Midbrain (tissue), 1 donor: ENCODE results near the gene GOLPH3L.
A peak's percentile ranks its signal among the peaks of the same experiment; 100 is the strongest.
"Not testable (repeated sequence)": the region's sequence is repeated elsewhere in the genome, so short reads cannot be mapped to it uniquely, and the experiment has no call there.

Experiments
- DNase-seq: peaks from one replicate; lab custom pipeline; 2025; lab: John Stamatoyannopoulos, UW

GOLPH3L gene

DNA sequence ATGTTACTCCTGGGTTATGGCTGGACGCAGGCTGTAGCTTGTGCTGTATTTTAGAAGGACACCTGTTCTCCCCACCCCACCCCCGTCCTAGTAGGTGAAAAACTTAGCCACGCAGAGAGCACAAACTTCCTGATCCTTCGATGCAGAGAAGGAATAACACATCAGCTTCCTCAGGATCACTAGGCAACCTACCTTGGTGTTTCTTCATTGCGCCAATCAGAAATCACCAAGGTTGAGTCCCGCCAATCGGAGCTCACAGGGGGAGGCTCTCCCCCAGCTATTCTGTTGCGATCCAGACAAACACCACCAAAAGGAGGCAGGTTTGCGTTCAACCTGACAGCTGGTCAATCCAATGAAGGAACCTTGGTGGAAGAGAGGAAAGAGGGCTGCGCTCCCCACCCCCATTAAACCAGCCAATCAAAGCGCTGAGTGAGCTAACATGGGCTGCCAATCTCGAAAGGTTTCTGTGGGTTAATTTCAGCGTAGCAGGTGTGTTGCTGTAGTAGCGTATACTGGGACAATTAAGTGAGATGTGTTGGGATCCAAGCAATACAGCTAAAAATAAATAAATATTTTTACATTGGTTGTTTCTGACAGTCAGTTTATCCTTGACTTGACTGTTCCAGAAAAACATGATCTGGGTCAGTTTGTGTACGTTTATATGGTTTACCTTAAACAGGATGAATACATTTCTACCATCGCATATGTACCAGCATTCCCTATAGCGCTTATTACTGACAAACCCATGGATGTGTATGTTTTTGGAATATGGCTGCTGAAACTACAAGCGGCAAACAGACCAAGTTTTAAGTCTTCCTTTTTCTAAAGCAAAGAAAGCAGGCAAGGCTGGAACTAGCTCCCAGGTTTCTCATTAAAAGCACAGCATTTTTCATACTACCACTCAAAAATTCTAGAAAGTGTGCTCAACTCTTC, at the start of gene GOLPH3L:
TSS of gene GOLPH3L (minus strand) at position 160 of the 933 bp plus-strand sequence. CDS start 2,316 bp downstream, outside the sequence.
- DNase-seq, result peak; percentile 94

DNA sequence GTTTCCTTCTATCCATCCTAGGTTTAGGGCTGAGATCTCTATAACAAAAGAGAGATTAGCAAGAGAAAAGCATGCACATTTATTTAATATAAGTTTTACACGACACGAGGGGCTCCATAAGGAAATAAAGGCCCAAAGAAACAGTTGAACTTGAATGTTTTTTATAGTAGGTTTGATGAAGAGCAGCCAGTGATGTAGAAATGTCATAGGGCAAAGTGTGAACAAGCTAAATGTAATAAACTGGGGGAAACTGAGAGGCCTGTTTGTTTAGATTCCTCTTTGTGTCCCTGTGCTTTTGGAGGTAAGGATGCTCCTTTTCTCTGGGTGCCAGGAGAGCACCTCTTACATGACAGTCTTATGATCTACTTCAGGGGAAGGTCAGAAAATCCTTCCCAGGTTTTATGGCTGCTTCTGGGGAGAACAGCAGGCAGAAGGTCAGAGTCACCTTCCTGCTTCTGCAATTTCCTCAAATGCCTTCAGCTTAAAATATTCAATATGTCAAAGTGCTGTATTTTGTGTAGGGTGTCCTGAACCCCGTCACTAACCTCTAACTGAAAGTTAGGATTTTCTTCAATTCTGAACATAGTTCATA, 33.3 kb upstream of the GOLPH3L start:
- no peak for DNase-seq

DNA sequence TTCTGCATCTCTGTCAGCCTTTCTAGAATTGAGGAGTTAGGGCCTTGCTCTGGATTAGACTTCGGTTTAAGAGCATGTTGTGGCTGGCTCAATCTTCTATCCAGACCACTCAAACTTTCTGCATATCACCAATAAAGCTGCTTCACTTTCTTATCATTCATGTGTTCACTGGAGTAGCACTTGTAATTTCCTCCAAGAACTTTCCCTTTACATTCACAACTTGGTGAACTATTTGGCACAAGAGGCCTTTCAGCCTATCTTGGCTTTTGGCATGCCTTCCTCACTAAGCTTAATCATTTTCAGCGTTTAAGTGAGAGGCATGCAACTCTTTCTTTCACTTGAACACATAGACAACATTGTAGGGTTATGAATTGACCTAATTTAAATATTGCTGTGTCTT, 27.4 kb upstream of the GOLPH3L start:
- no peak for DNase-seq

DNA sequence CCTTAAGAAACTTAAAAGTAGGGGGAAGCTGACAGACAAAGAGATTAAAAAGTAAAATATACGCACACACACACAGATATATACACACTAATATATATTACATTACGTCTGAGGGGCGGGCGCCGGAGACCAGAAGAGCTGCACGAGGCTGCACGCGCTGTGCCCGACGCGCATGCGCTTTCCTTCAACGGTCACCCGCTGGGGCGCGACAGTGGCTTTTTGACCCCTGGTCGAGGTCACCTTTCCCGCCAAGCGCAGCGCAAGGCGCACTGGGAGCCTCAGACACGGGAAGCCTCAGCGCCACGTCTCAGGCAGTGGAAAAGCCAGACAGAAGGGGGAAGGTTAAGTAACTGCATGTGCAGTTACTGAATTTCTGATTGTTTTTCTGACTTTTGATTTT, 23.7 kb upstream of the GOLPH3L start, which contains the start of gene HORMAD1:
TSS of gene HORMAD1 (minus strand) at position 193 of the 400 bp plus-strand sequence. CDS start 1,390 bp downstream, outside the sequence.
- DNase-seq, result no peak

DNA sequence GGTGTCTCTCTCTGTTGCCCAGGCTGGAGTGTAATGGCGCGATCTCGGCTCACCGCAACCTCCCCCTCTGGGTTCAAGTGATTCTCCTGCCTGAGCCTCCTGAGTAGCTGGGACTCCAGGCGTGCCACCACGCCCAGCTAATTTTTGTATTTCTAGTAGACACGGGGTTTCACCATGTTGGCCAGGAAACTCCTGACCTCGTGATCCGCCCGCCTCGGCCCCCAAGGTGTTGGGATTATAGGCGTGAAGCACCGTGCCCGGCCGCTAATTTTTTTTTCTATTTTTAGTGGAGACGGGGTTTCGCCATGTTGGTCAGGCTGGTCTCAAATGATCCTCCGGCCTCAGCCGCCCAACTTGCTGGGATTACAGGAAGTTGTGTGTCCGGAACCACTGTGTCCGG, 23.1 kb upstream of the GOLPH3L start:
- DNase-seq, result no peak

DNA sequence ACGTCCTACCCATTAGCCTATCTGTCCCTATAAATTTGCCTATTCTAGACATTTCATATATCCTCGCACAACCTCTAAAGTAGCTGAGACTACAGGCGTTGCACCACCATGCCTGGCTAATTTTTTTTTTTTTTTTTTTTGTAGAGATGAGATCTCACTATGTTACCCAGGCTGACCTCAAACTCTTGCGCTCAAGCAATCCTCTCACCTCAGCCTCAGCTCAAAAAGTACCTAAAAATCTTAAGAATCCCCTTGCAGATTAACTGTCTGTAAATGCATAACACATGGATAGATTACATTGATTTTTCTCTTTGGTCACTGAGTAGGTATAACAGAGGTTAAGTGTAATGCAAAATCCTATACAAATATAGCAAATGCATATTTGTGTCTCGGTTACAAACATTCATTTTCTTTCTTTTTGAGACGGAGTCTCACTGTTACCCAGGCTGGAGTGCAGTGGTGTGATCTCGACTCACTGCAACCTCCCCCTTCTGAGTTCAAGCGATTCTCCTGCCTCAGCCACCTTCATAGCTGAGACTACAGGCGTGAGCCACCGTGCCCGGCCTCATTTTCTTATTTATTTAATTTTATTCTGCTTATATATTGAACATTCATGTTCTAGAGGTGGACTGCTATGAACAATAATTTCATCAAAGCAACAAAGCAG, 21.4 kb upstream of the GOLPH3L start:
- DNase-seq, result no peak

DNA sequence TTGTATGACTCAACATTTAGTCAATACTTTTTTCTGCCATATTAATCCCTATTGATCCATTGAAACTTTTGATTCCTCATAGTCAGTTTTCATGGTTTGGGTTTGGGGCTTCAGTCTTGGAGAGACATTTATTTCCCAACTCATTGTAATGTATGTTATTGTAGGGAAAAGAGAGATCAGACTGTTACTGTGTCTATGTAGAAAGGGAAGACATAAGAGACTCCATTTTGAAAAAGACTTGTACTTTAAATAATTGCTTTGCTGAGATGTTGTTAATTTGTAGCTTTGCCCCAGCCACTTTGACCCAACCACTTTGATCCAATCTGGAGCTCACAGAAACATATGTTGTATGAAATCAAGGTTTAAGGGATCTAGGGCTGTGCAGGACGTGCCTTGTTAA, 12.1 kb upstream of the GOLPH3L start:
- not testable (repeated sequence) for DNase-seq

DNA sequence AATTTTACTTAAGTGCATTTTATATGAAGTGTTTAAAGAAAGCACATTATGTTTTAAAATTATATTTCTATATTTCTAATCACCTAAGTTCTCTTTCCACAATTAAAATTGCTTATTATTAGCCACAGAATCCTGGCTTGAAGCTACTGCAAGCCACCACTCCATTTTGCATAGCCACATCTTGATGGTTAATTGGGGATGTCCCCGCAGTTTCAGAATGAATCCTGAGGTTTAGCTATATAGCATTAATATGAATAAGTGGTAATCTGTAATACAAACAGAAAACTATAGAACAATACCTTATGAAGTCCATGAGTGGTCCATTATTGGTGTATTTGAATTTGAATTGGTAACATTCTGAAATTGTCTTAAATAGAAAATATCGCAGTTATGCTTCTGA, 11.6 kb upstream of the GOLPH3L start:
- DNase-seq, result no peak

DNA sequence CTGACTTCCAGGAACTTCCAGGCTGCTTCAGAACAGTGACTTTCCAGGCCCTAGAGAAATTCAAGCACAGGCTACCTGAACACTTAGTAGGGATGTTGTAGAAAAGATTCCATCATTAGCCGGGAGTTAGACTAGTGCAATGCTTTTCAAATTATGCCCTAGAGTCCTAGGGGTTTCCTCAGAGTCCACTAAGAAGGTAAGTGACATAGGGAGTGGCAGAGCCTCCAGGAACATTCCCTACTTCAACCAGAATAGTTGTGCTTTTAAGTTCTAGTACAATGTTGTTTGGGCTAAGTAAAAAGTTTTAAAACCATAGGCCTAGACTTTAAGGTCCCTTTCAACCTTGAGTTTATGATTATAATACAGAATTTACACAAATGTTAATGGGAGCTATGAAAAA, 9.1 kb upstream of the GOLPH3L start:
- no peak for DNase-seq

DNA sequence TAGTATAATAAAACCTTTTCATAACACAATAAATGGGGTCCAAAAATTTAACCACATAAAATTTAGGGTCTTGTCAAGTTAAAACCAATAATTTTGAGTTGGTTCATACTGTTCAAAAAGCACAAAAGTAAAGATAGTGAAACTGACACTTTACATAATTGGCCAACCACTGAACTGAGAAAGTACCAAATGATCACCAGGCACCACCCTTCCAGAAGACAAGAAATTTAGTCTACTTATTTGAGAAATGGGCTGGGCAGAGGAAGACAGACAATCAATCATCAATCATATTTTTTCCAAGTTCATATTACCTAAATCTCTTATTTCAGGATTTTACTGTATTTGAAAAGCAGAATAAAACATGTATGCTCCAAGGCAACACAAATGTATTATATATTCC, 6.5 kb upstream of the GOLPH3L start:
- DNase-seq, result no peak

DNA sequence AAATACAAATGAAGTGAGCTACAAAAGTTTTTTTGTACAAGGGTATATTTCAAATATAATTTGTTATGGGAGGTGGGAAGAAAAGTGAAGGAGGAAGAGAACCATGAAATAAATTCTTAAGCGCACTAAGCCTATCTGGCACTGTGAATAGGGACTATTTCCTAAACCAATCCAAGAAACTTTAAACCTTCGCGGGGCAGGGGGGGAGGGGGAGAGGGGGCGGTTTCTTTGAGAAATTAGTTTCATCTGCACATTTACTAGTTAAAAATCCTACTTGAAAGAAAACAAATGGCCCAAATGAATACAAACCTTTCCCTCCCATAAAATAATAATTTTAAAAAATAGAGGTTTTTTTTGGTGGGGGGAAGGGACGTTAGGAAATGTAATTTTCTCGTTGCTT, 364 bp downstream of the GOLPH3L start:
- no peak for DNase-seq

DNA sequence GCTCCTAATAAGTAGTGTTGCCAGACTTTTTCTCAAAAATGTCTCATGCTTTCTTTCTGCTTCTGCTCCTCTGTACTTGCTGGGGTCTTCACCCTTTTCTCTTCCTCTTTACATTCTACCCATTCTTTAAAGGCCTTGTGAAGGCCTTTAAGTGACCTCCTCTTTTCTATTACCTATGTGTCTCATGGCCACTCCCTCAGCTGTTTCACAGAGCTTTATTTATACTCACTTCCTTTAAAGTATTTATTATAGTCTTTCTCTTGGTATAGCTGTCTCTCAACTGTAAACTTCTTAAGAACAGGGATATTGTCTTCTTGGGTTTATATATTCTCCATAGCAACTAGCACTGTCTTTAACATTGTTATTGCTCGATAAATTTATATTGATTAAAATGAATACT, 792 bp downstream of the GOLPH3L start:
- DNase-seq, result no peak

DNA sequence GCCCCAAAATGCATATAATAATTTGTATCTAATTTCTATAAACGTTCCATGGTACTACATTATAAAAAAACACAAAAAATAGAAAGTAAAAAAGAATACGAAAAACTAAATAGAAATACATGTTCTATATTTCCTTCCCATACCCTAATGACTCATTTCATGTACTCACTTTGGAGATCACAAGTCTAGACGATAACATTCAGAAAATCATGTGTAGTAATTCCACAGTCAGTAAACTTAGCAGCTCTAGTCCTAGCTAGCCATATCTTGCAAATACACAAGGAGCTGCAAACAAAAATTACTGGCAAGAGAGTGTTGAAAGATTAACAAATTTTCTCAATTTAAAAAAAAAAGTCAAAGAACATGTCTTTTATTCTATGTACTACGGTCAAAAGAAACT, 1.4 kb downstream of the GOLPH3L start:
- DNase-seq, result no peak

DNA sequence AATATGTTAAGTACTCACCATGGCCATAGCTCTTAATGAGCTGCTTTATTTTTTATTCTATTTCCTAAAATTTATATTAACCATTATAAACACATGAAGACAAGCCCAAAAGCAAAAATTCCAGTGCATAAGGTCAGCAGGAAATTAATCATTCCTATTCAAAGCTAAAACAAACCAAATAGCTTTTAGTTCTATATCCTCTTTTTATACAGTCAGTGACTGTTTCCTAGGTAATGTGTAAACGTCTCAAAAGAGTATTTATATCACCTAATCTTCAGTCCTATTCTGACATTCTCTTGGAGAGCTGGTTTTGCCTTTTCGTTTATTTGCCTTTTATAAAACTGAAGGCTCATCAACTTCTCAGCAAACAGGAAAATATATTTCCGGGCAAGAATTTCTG, 4.2 kb downstream of the GOLPH3L start:
- no peak for DNase-seq

DNA sequence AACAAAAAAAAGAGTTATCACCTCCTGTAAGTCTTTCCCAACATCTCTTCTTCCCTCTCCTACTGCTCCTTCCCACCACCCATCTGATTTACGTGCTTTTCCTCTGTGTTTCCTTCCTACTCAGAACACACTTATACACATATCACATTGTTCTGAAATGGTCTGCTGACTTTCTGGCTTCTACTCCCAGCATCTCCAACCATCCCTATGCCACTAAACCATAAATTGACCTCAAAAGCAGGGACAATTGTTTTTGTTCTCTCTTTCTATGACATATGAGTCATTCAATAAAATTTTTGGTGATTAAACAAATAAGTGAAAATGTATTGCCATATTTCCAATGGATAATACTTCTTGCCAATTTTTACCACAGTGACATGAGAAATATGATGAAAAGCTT, 8.2 kb downstream of the GOLPH3L start:
- no peak for DNase-seq

DNA sequence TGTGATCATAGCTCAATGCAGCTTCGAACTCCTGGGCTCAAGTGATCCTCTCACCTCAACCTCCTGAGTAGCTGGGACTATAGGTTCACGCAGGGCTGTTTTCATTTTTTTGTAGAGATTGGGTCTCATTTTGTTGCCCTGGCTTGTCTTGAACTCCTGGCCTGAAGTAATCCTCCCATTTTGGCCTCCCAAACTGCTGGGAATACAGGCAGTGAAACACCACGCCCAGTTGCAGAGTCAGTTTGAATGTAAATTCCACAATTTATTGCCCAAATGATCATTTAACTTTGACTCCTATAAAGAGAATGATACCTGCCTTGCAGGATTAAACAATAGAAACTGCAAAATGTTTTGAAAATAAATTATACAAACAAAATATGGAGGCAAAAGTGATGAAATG, 10.7 kb downstream of the GOLPH3L start:
- no peak for DNase-seq

DNA sequence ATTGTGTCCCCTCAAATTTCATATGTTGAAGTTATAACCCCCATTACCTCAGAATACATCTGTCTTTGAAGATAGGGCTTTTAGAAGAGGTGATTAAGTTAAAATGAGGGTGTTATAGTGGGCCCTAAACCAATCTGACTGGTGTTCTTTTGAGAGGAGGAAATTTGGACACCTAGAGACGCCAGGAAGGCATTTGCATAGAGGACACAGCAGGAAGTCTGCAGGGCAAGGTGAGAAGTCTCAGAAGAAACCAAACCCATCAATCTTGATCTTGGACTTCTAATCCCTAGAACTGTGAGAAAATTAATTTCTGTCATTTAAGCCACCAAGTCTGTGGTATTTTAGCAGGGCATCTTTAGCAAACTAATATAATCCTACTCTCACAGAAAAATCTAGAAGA, 13.0 kb downstream of the GOLPH3L start:
- DNase-seq, result no peak

DNA sequence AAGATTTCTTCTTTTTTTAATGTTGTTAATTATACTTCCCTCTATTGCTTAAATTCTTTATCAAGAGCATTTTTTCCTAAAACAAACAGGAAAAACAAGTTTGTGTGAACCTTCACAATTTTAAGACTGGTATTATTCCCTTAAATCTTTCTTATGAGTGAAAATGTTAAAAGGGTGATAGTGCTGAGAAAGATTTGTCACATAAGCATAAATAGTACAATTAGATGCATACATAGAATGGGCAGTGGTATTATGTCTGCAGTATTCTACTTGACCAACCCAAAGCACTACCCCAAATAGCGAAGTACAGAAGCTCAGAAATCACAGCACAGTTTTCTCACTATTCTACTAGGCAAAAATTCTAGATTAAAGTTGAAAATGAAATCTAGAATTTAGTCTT, 18.0 kb downstream of the GOLPH3L start:
- DNase-seq, result no peak

DNA sequence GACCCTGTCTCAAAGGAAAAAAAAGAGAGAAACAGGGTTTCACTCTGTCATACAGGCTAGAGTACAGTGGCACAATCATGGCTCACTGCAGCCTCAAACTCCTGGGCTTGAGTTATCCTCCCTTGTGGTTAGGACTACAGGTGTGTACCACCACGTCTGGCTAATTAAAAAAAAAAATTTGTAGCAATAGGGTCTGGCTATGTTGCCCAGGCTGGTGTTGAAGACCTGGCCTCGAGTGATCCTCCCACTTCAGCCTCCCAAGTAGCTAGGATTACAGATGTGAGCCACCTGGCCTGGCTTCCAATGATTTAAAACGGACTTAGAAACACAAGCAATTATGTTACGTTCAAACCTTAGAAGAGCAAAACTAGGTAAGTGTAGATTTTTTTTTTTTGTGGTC, 22.1 kb downstream of the GOLPH3L start:
- no peak for DNase-seq

DNA sequence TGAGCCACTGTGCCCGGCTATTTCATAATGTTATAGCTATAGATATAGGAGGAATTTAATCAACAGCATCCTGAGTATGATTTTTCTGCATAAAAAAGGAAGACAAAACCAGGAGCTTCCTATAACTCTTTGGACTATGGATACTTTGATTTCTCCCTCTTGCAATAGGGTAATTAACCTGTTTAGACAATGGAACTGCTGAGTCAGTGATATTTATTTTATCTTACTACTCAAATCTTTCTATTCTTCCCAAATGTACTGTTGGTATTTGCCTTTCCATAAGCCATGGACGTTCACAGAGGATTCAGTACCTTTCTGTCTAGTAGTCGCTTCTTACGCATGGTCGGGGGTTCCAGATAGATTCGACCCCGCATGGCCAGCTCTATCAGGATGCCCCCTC, 33.6 kb downstream of the GOLPH3L start:
- DNase-seq, result no peak

DNA sequence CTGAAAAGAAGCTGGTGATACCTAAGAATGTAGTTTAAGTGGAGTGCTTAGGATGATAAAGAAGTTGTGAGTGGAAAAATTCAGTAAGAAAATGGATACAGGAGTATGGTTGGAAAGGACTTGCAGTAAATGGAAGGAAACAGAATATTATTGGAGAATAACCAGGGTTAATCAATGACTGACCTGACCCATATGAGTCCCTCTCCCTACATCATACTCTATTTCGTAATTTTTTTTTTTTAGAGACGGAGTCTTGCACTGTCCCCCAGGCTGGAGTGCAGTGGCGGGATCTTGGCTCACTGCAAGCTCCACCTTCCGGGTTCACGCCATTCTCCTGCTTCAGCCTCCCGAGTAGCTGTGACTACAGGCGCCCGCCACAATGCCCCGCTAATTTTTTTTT, 34.1 kb downstream of the GOLPH3L start:
- DNase-seq, result no peak

DNA sequence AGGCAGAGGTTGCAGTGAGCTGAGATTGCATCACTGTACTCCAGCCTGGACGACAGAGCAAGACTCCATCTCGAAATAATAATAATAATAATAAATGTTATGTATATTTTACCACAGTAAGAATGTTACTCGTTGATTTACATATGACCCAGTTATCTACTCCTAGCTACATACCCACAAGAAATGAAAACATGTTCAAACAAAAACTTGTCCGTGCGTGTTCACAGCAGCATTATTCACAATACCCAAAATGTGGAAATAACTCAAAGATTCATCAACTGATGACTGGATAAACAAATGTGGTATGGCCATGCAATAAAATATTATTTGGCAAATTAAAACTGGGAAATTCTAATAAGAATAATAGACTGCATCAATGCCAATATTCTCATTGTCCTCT, 35.8 kb downstream of the GOLPH3L start:
- DNase-seq, result no peak

DNA sequence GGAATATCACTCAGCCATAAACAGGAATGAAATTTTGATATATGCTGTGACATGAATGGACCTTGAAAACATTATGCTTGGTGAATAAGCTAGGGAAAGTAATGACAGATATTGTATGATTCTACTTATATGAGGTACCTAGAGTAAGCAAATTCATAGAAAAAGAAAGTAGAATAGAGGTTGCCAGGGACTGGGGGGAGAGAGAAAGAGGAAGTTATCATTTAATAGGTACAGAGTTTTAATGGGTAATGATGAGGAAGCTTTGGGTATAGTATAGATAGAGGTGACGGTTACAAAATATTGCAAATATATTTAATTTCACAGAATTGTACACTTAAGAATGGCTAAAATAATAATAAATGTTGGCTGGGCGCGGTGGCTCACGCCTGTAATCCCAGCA, 36.4 kb downstream of the GOLPH3L start:
- no peak for DNase-seq
